ACHN (cell line): ENCODE results near the gene GAS2.

Experiments used
- DNase-seq: peaks from one replicate; pipeline ENCODE4 v3.0.0-alpha.2; 2015
- in situ Hi-C: cut with HindIII; loops from 2 replicates; pipeline ENCODE4 v1.10.0; 2017; ENCODE audit warnings: low sequenced_read_pairs, low pct_ligation_motif_present, low pct_unique_long_range_greater_than_20kb

Gene GAS2

DNA sequence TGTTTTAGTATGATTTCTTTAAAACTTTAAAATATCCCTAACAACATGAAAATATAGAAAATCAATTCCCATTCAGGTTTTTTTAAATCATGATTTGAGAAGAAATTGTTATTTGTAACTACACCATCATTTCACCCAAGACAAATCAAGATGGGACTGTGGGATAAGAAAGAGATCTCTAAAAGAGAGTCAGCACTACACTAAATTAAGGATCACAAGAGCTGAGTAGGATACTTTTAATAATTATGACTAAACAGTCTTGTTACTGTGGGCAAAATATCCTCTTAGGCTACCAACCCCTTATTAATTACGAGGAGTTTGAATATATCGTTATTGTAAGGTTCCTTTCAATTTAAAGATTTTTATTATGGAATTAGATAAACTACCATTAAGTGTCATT lies 3.0 kb downstream of the GAS2 start:
- in situ Hi-C loops: no loop called here
- no peak for DNase-seq

DNA sequence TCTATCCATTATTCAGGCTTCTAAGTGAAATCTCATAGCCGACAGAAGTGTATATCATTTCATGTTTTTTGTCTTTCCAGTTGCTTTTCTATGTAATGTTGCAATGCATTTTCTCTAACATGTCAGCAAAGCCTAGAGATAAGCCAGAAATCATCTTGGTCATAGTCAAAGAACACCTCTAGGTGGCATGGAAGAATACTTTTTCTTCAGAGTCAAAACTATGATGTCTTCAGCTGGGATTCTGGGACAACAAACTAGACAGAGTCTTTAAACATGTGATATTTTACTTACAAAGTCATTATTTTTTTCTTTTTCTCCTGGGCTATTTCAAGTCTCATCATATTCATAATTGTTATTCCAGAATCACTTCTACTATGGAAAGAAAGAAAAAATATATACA lies 4.4 kb downstream of the GAS2 start:
- in situ Hi-C loops: no loop called here
- DNase-seq: peak; percentile 37

DNA sequence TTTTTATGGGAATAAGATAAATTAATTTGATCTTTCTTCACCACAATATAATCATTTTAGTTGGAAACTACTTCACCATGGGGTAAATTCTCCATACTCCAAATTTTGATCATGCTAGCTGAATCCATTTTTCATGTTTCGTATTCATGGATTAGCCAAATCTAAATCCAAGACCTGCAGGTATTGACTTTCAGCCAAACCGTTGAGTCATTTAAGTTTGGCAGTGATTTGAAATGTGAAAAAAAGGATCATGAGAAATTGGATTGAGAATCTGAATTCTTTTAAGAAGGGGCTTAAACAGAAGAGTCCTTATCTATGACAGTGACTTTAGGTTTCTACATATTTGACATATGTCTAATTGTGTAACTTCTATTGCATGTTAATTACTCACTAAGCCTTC lies 5.3 kb downstream of the GAS2 start:
- in situ Hi-C loops: no loop called here
- DNase-seq: no peak

DNA sequence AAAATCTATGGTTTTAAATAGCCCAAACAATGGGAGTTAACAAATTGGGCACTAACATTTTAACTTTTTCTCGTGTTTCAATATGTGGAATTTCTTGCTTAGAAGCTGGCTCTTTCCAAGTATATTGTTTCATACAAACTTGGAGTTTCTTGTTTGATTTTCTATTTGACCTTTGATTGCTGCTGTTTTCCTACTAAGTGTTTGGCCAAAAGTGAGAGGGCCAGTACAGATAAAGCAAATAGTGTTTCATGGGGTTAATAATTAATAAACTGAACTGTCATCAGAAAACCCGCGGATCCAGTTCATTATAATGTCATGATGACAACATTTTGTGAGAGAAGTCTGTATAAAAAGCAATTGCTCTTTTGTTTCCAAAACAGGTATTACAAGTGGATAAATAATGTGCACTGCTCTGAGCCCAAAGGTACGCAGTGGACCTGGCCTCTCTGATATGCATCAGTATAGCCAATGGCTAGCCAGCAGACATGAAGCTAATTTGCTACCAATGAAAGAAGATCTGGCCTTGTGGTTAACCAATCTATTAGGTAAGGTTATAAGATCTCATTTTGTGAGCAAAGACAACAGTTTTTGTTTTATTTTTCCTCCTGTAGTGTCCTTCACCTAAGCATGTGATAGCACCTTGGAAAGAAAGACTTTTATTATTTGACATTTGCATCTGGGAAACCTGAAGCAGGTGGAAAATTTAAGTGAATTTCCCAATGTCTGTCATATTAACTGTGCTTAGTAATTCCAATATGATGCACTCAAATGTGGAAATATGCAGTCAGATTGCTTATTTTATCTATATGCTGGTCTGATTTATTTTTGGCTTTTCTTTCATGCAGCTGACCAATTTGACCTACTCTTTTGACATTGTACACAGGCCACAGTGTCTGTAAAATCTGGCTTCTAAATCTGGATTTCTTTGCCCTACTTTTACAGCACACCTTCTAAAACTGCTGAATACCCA lies 8.3 kb downstream of the GAS2 start:
- DNase-seq: no peak
- in situ Hi-C loops: no loop called here

DNA sequence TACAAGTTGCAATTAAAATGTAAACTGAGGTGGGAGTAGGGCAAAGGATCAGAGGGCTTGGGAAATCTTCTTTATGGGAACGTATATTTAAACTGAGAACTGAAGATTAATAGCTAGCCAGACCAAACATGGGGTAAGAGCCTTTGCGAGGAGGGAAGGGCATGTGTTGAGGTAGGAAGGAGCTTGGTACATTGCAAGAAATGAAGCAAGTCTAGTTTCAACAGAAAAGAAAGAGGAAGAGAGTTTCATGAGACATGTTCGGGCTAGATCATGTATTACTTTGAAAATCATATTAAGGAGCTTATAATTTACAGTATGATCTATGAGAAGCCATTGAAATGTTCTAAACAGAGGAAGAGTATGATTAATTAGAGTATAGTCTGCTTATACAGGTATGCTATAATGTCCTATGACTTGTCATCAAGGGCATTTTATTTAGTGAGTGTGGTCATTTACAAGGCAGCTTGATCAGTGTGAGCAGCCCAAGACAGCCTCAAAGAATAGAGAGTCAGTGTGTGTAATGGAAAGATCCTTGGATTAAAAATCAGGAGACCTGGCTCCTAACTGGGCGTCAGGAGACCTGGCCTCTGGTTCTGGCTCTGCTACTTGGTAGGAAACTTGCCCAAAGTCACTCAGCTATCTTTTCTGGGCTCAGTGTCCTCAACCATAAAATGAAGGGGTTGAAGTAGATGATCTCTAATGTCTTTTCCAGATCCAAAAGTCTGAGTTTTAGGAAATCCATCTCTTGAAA lies 10.9 kb downstream of the GAS2 start:
- in situ Hi-C loops: no loop called here
- no peak for DNase-seq

DNA sequence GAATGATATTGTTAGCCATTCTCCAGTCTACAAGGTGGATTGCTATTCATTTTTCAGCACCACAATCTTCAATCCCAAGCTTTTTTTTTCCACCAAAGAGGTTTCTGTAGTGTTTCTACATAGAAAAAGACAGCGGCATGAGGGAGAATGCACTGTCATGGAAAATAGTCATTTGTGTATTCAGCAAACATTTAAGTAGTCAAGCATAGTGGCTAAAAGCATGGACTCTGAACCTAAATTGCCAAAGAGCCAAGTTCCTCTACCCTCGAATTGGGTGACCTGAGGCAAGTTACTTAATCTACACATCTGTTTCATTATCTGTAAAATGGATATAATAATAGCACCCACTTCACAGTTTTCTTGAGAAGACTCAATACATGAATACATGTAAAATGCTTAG lies 14.2 kb downstream of the GAS2 start:
- no peak for DNase-seq
- in situ Hi-C loops: no loop called here

DNA sequence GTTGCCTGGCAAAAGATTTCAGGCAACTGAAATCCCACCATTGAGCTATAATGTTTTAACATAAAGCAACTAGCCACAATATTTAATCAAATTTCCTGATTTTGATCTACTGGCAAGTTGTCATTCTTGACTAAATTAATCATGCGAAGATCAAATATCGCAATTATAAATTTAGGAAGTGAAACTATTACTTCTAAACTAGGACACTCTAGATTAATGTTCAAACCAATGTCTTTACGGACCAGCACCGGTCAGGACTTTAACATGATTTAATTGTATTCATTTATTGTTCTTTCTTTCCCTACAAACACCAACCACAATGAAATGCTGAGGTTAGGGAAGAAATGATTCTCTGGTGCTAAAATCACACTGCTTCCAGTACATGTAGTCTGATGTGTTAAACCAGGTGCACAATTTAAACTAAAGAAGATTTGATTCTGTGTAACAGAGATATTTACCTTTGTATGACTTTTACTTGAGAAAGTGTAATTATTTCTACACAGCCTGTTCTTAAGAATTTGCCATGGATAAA lies 14.9 kb downstream of the GAS2 start:
- DNase-seq: no peak
- in situ Hi-C loops: no loop called here

DNA sequence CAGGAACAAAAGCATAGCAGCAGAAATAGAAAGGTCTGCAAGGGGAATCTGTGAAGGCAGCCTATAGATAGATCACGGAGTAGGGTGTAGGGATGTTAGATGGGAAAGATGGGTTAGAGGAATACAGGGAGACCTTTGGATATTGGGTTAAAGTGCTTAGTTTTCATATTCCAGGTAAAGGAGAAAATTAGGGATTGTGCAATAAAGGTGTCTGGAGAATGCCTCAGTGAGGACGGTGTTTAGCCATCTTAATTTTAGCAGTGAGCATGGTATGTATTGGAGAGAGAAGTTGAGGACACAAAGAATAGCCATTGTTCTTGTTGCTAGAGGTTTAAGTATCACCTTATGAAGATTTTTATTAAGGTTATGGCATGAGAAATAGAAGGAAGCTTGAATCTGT lies 17.7 kb downstream of the GAS2 start:
- DNase-seq: no peak
- in situ Hi-C loops: no loop called here

DNA sequence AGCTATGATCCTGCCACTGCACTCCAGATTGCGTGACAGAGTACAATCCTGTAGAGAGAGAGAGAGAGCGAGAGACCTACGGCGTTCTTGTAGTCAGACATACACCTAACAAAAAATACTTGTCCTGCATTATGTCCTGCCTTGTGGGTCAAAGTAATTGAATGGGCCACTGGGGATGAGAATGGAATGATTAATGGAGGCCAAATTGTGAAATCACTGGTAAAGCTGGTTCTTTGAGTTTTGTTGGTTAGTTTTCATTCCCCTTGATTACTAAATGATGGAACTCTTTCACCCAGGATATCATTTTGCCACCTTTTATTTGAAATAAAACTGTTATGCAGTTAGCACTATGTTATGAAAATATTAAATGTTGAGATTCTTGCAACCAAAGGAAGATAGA lies 18.7 kb downstream of the GAS2 start:
- in situ Hi-C loops: no loop called here
- DNase-seq: no peak

DNA sequence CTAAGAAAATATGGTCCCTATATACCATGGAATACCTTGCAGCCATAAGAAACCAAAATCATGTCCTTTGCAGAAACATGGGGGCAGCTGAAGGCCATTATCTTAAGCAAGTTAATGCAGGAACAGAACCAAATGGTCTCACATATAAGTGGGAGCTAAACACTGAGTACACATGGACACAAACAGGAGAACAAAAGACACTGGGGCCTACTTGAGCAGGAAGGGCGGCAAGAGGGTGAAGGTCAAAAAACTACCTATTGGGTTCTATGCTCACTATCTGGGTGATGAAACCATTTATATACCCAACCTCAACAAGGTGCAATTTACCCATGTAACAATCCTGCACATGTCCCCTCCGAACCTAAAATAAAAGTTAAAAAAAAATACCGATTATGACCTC lies 22.5 kb downstream of the GAS2 start:
- in situ Hi-C loops: no loop called here
- no peak for DNase-seq

DNA sequence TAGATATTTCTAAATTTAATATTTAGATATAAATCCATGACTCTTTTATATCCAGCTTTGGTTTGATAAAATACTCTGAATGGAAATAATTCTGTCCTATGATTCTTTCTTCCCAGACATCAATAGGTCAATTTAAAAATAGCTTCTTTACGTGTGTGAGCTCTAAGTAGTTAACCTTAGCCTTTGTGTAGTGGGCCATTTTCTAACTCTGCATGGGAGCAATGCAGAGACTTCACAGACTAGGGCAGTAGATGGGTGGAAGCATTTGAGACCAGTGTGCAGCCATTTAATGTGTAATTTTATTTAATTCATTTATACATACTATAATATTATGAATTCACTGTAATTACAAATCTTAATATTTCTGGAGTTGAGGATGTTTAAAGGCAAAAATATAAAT lies 23.8 kb downstream of the GAS2 start:
- in situ Hi-C loops: no loop called here
- no peak for DNase-seq

DNA sequence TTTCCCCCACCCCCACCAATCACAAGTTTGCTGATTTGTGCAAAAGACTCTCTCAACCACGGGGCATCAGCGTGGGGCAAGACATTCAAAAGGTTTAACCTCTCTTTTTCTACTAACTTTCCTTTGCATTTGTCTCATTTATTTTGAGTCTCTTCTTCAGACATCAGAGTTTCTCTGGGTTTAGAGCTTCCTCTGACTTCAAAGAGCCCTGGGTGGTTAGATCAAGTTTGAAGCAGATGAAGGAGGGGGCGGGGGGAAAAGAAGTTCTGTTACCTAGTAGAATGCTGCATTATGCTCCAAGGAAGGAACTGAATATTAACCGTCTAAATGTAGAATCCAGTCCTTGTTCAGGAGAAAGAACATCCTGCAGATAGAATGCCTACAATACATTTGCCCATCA lies 24.5 kb downstream of the GAS2 start:
- in situ Hi-C loops: no loop called here
- DNase-seq: no peak

DNA sequence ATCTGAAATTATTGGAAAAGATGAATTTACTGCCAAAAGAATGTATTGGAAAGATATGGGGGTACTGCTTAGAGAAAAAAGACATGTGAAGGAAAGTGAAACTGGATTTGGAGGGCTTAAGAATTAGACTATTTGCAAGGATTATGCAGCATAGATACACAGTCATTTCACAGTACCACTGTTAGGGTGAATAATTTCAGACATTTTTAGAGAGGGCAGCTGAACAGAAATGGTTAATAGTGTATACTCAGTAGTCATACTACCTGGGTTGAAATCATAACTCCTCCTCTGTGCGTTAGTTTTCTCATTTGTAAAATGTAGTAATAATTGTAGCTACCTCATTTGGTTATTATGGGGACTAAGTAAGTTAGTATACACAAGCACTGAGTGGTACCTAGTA lies 33.0 kb downstream of the GAS2 start:
- no peak for DNase-seq
- in situ Hi-C loops: no loop called here

DNA sequence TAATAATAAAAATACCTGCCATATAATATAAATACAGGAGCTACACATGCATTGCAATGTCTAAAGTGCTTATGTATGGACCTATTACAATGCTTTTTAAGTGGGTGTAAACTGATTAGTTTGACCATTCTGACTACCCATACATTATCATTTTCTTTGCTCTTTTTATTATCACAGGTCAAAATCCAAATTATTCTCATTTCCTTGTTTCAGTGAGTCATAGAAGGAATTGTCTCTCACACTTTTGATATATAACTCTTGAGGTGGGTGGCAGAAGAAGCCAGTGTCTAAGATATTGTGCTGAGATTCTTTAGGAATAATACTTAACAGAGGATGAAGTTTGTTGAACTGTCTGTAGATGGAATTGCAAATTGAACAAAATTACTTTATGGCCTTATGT lies 35.6 kb downstream of the GAS2 start:
- in situ Hi-C loops: no loop called here
- DNase-seq: no peak

DNA sequence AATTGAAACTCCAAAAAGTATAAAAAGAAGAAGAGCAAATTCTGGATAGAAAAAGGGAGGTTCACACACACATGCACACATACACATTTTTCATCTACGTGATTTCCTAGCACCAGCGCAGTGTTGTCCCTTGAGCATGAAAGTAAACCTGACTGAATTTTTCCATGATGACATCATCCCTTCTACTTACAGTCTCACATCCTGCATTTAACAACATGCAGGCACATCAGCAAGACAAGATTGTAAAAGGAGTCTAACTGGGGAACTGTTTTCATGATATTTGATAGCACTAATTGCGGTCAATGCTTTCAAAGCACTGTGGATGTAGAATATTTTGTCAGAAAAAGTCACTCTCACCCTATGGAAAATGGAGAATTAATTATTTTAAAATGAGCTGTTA lies 36.6 kb downstream of the GAS2 start:
- DNase-seq: peak; percentile 77
- in situ Hi-C loops: no loop called here

DNA sequence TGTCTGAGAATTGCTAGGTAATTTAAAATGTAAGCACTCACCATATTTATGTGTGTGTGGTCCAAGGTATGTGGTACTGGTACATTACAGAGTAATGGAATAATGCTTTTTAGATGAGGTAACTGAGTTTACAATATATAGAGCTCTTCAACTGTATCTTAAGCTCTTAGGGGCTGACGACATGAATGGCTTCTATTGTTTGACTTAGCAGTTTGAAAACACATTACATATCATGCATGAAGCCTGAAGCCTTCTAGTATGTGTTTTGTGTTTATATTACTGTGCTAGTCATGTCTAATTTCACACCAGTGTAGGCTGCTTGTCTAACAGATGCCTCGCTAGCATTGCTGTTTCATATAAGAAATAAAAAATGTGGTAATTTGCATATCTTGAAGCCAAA lies 37.2 kb downstream of the GAS2 start:
- in situ Hi-C loops: no loop called here
- peak; percentile 2 for DNase-seq

DNA sequence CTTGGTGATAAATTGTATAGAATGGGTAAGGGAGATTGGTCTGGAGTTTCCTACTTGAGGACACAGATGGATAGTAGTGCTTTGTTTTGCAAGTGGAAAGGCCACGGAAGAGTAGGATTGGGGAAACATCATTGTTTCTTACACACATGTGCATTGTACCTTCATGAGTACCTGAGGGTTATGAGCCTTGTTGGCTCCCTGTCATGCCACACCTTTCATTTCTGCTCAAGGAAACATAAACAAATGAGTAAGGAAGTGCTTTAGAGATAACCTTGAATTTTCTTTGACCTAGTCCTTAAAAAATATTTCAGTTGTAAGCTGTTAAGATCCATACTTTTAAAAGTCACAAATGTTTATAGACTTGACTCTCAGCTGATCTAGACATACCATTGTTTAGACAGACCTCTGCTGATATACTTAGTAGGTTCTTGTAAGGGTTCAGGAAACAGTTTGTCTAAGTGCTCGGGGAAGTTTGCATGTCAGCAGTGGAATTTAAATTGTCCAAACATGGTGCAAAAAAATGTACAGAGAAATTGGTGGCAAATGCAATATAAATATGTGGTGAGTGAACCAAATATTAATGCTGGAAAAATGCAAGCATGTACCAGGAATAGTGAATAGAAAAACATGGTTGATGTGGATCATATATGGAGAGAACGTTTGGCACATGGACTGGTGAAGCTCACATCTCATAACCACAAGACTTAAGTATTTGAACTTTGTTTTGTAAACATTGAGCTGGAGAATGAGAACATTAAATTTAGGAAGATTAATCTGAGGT lies 40.9 kb downstream of the GAS2 start:
- in situ Hi-C loops: no loop called here
- no peak for DNase-seq

DNA sequence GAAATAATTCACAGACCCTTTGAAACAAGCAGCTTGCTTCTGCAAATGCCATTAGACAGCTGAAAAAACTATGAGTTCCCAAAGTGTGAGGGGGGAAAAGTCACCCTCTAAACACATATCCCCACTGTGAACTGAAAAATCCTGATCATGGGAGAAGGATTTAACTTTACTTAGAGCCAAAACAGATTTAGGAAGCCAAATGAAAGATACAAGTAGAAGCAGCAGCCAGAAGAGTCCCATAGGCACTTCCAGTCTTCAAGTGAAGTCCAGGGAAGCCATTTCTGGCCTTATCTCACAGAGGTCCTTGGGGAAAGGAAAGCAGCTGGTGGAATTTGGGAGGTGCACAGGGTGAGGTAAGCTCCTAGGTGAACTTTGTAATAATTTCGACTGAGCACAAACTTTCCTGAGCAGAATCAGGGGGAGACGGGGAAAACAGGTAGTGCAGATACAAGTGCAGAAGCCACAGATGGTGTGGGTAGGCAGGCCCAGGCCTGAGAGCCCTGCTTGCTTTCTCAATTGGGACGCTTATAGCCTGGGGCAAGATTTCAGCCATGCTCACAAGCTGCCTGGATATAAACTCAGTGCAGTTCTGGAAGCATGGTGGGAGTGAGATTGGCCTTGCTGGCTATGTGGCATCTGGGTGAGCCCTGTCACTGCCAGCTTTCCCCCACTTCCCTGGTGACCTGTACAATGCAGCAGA lies 44.8 kb downstream of the GAS2 start:
- in situ Hi-C loops: no loop called here
- DNase-seq: no peak
